H9 (cell line): ENCODE results near the gene SLC39A8. TPM values are rescaled to one million over a fixed set of nuclear protein-coding genes. Genes with fewer than 3 reads are reported as not detected.

Experiments used
- DNase-seq: peaks from one replicate; pipeline ENCODE4 v3.0.0-alpha.2; 2017
- H2AFZ ChIP-seq: one replicate; pipeline ENCODE4 v1.6.1; 2013; ENCODE audit warnings: mild to moderate bottlenecking, low read length, control low read depth, moderate library complexity
- H2AK5ac ChIP-seq: 2 replicates; pipeline ENCODE4 v1.6.1; 2013; ENCODE audit warnings: low read length, control low read depth, mixed read lengths; ENCODE audit not compliant: insufficient read length
- H2BK120ac ChIP-seq: one replicate; pipeline ENCODE4 v1.6.1; 2013; ENCODE audit warnings: low read depth, mild to moderate bottlenecking, low read length, control low read depth, inconsistent platforms; ENCODE audit not compliant: poor library complexity, severe bottlenecking
- H2BK12ac ChIP-seq: 2 replicates; pipeline ENCODE4 v1.6.1; 2013; ENCODE audit warnings: low read length, control low read depth, mixed read lengths, low read depth; ENCODE audit not compliant: insufficient read length
- H2BK15ac ChIP-seq: 2 replicates; pipeline ENCODE4 v1.6.1; 2013; ENCODE audit warnings: low read depth, low read length, control low read depth
- H2BK20ac ChIP-seq: one replicate; pipeline ENCODE4 v1.6.1; 2013; ENCODE audit warnings: low read depth, mild to moderate bottlenecking, low read length, control low read depth, inconsistent platforms; ENCODE audit not compliant: poor library complexity, severe bottlenecking
- H2BK5ac ChIP-seq: 2 replicates; pipeline ENCODE4 v1.6.1; 2013; ENCODE audit warnings: low read length, control low read depth, mixed read lengths; ENCODE audit not compliant: insufficient read length
- H3K14ac ChIP-seq: 2 replicates; pipeline ENCODE4 v1.6.1; 2013; ENCODE audit warnings: low read length, control low read depth; ENCODE audit not compliant: insufficient read depth
- H3K18ac ChIP-seq: 2 replicates; pipeline ENCODE4 v1.6.1; 2013; ENCODE audit warnings: low read depth, mild to moderate bottlenecking, mixed read lengths, low read length, control low read depth; ENCODE audit not compliant: insufficient read length
- H3K23ac ChIP-seq: 2 replicates; pipeline ENCODE4 v1.6.1; 2013; ENCODE audit warnings: low read length, control low read depth, mixed read lengths, low read depth; ENCODE audit not compliant: insufficient read length
- H3K23me2 ChIP-seq: 2 replicates; pipeline ENCODE4 v1.6.1; 2013; ENCODE audit warnings: low read depth, mild to moderate bottlenecking, mixed read lengths, low read length, control low read depth; ENCODE audit not compliant: insufficient read length, poor library complexity, severe bottlenecking
- H3K27ac ChIP-seq: 2 replicates; pipeline ENCODE4 v1.5.1; 2013; ENCODE audit warnings: low read length, control low read depth, mixed read lengths, low read depth; ENCODE audit not compliant: insufficient read length
- H3K27me3 ChIP-seq: 2 replicates; pipeline ENCODE4 v1.6.1; 2013; ENCODE audit warnings: low read length, control low read depth, inconsistent platforms; ENCODE audit not compliant: insufficient read depth
- H3K4ac ChIP-seq: 2 replicates; pipeline ENCODE4 v1.6.1; 2013; ENCODE audit warnings: low read depth, mild to moderate bottlenecking, control low read depth, inconsistent platforms, low read length, moderate library complexity
- H3K4me1 ChIP-seq: 2 replicates; pipeline ENCODE4 v1.6.1; 2013; ENCODE audit warnings: low read length, control low read depth, inconsistent platforms; ENCODE audit not compliant: insufficient read depth
- H3K4me2 ChIP-seq: 2 replicates; pipeline ENCODE4 v1.6.1; 2013; ENCODE audit warnings: low read length, control low read depth, mixed read lengths; ENCODE audit not compliant: insufficient read length, insufficient read depth
- H3K56ac ChIP-seq: 2 replicates; pipeline ENCODE4 v1.6.1; 2013; ENCODE audit warnings: low read depth, mild to moderate bottlenecking, mixed read lengths, low read length, control low read depth; ENCODE audit not compliant: insufficient read length
- H3K79me1 ChIP-seq: 2 replicates; pipeline ENCODE4 v1.6.1; 2013; ENCODE audit warnings: low read depth, mild to moderate bottlenecking, moderate library complexity, low read length, control low read depth, inconsistent platforms; ENCODE audit not compliant: insufficient read depth, poor library complexity, severe bottlenecking
- H3K79me2 ChIP-seq: 2 replicates; pipeline ENCODE4 v1.6.1; 2013; ENCODE audit warnings: low read length, control low read depth, inconsistent platforms; ENCODE audit not compliant: insufficient read depth
- H3K9ac ChIP-seq: 2 replicates; pipeline ENCODE4 v1.6.1; 2013; ENCODE audit warnings: low read length, control low read depth, mixed read lengths; ENCODE audit not compliant: insufficient read length; ENCODE audit errors: extremely low read depth
- H3K9me3 ChIP-seq: one replicate; pipeline ENCODE4 v1.6.1; 2013; ENCODE audit warnings: low read depth, low read length, inconsistent platforms; ENCODE audit not compliant: control insufficient read depth
- H3T11ph ChIP-seq: one replicate; pipeline ENCODE4 v1.6.1; 2013; ENCODE audit warnings: mild to moderate bottlenecking, low read length, control low read depth, inconsistent platforms
- H4K20me1 ChIP-seq: one replicate; pipeline ENCODE4 v1.6.1; 2013; ENCODE audit not compliant: control insufficient read depth, insufficient read length, insufficient read depth
- H4K5ac ChIP-seq: 2 replicates; pipeline ENCODE4 v1.6.1; 2013; ENCODE audit warnings: low read depth, mild to moderate bottlenecking, mixed read lengths, low read length, control low read depth; ENCODE audit not compliant: insufficient read length
- H4K8ac ChIP-seq: replicated peaks from 2 replicates; pipeline ENCODE4 v1.6.1; 2013; ENCODE audit warnings: low read length, control low read depth, mixed read lengths, low read depth; ENCODE audit not compliant: insufficient read length
- H4K91ac ChIP-seq: 2 replicates; pipeline ENCODE4 v1.6.1; 2013; ENCODE audit warnings: low read depth, mild to moderate bottlenecking, moderate library complexity, mixed read lengths, low read length, control low read depth; ENCODE audit not compliant: insufficient read length
- H3K27ac Mint-ChIP-seq, 3 experiments: 2 replicates in 2 of 3; 3 replicates in 1 of 3; pipeline ENCODE4 v1.8.0; 2020 to 2021; ENCODE audit warnings: mixed read lengths in 3 of 3, mild to moderate bottlenecking in 1 of 3, moderate library complexity in 1 of 3
- H3K27me3 Mint-ChIP-seq: 2 replicates; pipeline ENCODE4 v1.8.0; 2021; ENCODE audit warnings: low read depth, mild to moderate bottlenecking, moderate library complexity, mixed read lengths
- H3K36me3 Mint-ChIP-seq, 3 experiments: 2 replicates in 2 of 3; 3 replicates in 1 of 3; pipeline ENCODE4 v1.8.0; 2020 to 2021; ENCODE audit warnings: low read depth in 3 of 3, mixed read lengths in 3 of 3; ENCODE audit not compliant: insufficient read depth in 1 of 3
- H3K4me1 Mint-ChIP-seq, 2 experiments: 2 replicates each; pipeline ENCODE4 v1.8.0; 2020; ENCODE audit warnings: mixed read lengths in 2 of 2
- H3K4me3 Mint-ChIP-seq, 2 experiments: 2 replicates in 1 of 2; 3 replicates in 1 of 2; pipeline ENCODE4 v1.8.0; 2020 to 2021; ENCODE audit warnings: mild to moderate bottlenecking in 2 of 2, mixed read lengths in 2 of 2, moderate library complexity in 1 of 2
- H3K9me3 Mint-ChIP-seq, 2 experiments: 2 replicates in 1 of 2; 3 replicates in 1 of 2; pipeline ENCODE4 v1.8.0; 2020; ENCODE audit warnings: mild to moderate bottlenecking in 2 of 2, mixed read lengths in 2 of 2, moderate library complexity in 1 of 2
- CTCF ChIP-seq: fragments of 200-600 bp; sonication (generic); conservative IDR thresholded peaks from 3 replicates; pipeline ENCODE4 v1.8.0; 2021; ENCODE audit warnings: antibody characterized with exemption, mild to moderate bottlenecking
- WGBS: extraction: QIAGEN DNeasy Blood & Tissue Kit; methylation state at CpG from one replicate; pipeline ENCODE4 v1.1.7; 2013; ENCODE audit warnings: missing lambda C conversion rate, low lambda C conversion rate, mixed read lengths; ENCODE audit not compliant: insufficient read length; ENCODE audit errors: extremely low coverage; 5-methylcytosine and 5-hydroxymethylcytosine counted together
- total RNA-seq: library from RNA; stranded (reverse); gene quantifications from 2 replicates; pipeline ENCODE4 v1.2.1, GENCODE V29; 2021

SLC39A8 gene
- total RNA-seq, 1 experiment from 2014 or later, result 11.0 TPM

GRCh38 chr4:102339018-102339417, 6.3 kb downstream of the SLC39A8 start:
- Histone ChIP-seq H3K79me1 (no peaks in the 10 kb centered on the region), H3K23ac (no peak overlapping the region), H3K23me2 (peaks cover 2% of the 10 kb centered on the region), H2BK15ac (no peak overlapping the region), H4K91ac (no peak overlapping the region), H3K79me2 (peaks cover 4% of the 10 kb centered on the region; the same call in 1 of the 2 replicates), H3K27ac (no peak overlapping the region), H3K27me3 (peaks cover 2% of the 10 kb centered on the region; the same call in 1 of the 2 replicates), H2BK120ac (no peak overlapping the region), H3K14ac (no peak overlapping the region), H2BK12ac (no peak overlapping the region), H2BK20ac (no peak overlapping the region), H3K4me2 (no peak overlapping the region), H4K8ac (no peak overlapping the region), H3K56ac (no peak overlapping the region), H3K4ac (no peak overlapping the region), H3K18ac (no peak overlapping the region), H4K5ac (no peak overlapping the region), H3K9ac (no peak overlapping the region), H3T11ph (no peak overlapping the region), H2AK5ac (no peak overlapping the region), H2AFZ (no peak overlapping the region), H4K20me1 (no peaks in the 10 kb centered on the region), H2BK5ac (no peak overlapping the region), H3K4me1 (peaks cover 12% of the 10 kb centered on the region), H3K9me3 (no peaks in the 10 kb centered on the region)
- no peaks in the 10 kb centered on the region for H3K36me3 Mint-ChIP-seq
- no peak overlapping the region for H3K4me3 Mint-ChIP-seq
- TF ChIP-seq CTCF, result no peak
- no peak overlapping the region for H3K27ac Mint-ChIP-seq
- no peaks in the 10 kb centered on the region for H3K9me3 Mint-ChIP-seq
- H3K27me3 Mint-ChIP-seq, result peaks cover 12% of the 10 kb centered on the region
- DNase-seq, result no peak
- H3K4me1 Mint-ChIP-seq, result peaks cover 19 to 40% of the 10 kb centered on the region in 2 experiments
- WGBS, result no CpG with 5 or more reads among the region's 1 CpG
